Peyer's patch (tissue), 4 donors: ENCODE data around the gene CCDC187. TPM values are rescaled to one million over a fixed set of nuclear protein-coding genes. Genes with fewer than 3 reads are reported as not detected.

Source experiments
- DNase-seq, 3 donors: peaks; one replicate each; pipeline ENCODE4 v3.0.0-alpha.2; 2017 to 2019
- H3K27ac ChIP-seq, 4 donors: fragments of 200-600 bp; sonication (generic); one replicate each; pipeline ENCODE4 v1.5.1; 2016 to 2019
- H3K27me3 ChIP-seq, 2 donors: fragments of 200-600 bp; sonication (generic); one replicate each; pipeline ENCODE4 v1.5.1; 2019
- H3K36me3 ChIP-seq, 3 donors: fragments of 200-600 bp; sonication (generic); one replicate each; pipeline ENCODE4 v1.5.1; 2016 to 2019
- H3K4me1 ChIP-seq, 4 donors: fragments of 200-600 bp; sonication (generic); one replicate each; pipeline ENCODE4 v1.5.1; 2016 to 2019
- H3K4me3 ChIP-seq, 4 donors: fragments of 200-600 bp; sonication (generic); 1 replicate in 3 of 4; 2 replicates in 1 of 4; pipeline ENCODE4 v1.5.1; 2016 to 2019; ENCODE audit warnings: mild to moderate bottlenecking in 1 of 4
- H3K9me3 ChIP-seq, 4 donors: fragments of 200-600 bp; sonication (generic); one replicate each; pipeline ENCODE4 v1.5.1; 2016 to 2019; ENCODE audit warnings: mild to moderate bottlenecking in 1 of 4
- POLR2A ChIP-seq, 2 donors: fragments of 450-650 bp; IDR thresholded peaks; one replicate each; pipeline ENCODE4 v1.5.1; 2017; ENCODE audit warnings: antibody characterized with exemption in 2 of 2, mild to moderate bottlenecking in 2 of 2, moderate library complexity in 2 of 2
- total RNA-seq, 4 donors: library from RNA; depleted of rRNA; stranded (reverse); fragments of >200 nt; gene quantifications; one replicate each; pipeline ENCODE4 v1.1.0, GENCODE V29; 2016
- TF ChIP-seq, protein P1 (sequence below), 6 experiments: fragments of 450-650 bp in 4 of 6; fragments of 200-600 bp in 2 of 6; sonication (generic) in 1 of 6; IDR thresholded peaks; one replicate each; pipeline ENCODE4 v1.5.1; 2017 to 2019; ENCODE audit warnings: antibody characterized with exemption in 6 of 6, mild to moderate bottlenecking in 3 of 6, moderate library complexity in 1 of 6

CCDC187 gene
- total RNA-seq, 4 donors from 2014 or later, result 0.35 to 1.0 (median 0.67) TPM; not detected in 1

DNA sequence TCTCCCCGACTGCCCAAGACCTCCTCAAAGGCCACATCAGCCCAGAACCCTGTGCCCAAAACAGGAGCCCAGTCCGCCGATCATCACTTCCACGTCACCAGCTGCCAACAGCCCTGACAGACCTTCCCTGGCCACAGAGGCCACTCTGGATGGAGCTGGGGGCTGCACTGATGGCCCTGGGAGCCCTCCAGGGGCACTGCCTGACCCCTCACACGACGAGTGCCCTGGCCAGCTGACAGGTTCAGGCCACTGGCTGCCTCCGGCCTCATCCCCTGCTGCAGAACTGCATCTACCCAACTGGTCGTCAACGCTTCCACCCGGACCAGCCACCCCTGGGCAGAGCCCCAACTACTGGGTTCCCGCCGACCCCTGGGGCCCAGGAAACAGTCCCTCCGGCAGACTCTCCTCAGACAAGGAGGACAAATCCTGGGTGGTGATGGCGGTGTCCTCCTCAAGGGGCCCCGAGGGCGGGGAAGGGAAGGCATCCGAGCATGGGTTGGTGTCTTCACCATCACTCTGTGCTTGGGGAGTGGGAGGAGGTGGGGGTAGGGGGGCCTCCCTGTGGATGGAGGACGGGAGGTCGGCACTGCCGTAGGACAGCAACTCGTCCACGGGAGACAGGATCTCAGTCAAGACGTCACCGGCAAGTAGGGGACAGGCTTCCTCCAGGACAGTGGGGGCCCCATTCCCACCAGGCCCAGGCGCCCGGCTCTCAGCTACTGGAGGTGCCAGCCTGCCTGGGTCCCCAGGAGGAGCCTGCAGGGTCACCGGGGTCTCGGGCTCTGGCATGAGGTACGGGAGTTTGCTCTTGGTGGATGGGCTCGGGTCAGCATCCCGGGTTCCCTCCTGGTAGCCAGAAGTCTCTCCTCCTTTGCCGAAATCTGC, 50.4 kb downstream of the CCDC187 start:
- H3K36me3 ChIP-seq, result no peaks in the 10 kb centered on the region
- TF ChIP-seq POLR2A (IDR thresholded peaks at IDR 0.05), result no peak
- TF ChIP-seq, protein P1, sequence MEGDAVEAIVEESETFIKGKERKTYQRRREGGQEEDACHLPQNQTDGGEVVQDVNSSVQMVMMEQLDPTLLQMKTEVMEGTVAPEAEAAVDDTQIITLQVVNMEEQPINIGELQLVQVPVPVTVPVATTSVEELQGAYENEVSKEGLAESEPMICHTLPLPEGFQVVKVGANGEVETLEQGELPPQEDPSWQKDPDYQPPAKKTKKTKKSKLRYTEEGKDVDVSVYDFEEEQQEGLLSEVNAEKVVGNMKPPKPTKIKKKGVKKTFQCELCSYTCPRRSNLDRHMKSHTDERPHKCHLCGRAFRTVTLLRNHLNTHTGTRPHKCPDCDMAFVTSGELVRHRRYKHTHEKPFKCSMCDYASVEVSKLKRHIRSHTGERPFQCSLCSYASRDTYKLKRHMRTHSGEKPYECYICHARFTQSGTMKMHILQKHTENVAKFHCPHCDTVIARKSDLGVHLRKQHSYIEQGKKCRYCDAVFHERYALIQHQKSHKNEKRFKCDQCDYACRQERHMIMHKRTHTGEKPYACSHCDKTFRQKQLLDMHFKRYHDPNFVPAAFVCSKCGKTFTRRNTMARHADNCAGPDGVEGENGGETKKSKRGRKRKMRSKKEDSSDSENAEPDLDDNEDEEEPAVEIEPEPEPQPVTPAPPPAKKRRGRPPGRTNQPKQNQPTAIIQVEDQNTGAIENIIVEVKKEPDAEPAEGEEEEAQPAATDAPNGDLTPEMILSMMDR (IDR thresholded peaks at IDR 0.05), result no peak
- no peak overlapping the region for H3K27ac ChIP-seq
- no peaks in the 10 kb centered on the region for H3K27me3 ChIP-seq
- H3K9me3 ChIP-seq, result no peaks in the 10 kb centered on the region
- no peaks in the 10 kb centered on the region for H3K4me1 ChIP-seq
- no peak overlapping the region for H3K4me3 ChIP-seq
- DNase-seq, result no peak

DNA sequence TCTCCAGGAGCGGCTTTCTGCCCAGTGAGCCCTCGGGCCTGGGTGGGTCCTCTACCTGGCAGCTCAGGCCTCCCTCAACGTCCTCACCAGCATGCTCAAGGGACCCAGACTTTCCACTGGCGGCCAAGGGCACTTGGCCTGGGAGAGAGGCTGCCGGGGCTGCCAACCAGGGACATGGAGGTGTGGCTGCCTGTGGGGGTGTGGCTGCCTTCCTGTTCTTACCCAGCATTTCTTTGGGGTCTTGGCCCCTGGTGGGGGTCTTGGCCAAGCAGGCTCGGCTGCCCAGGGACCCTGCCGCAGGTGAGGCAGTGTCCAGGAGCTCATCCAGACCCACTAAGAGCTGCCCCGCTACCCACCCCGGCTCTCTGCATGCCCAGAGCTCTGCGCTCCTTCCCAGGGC, 51.0 kb downstream of the CCDC187 start:
- no peak overlapping the region for H3K4me3 ChIP-seq
- no peaks in the 10 kb centered on the region for H3K36me3 ChIP-seq
- no peak overlapping the region for H3K27ac ChIP-seq
- H3K9me3 ChIP-seq, result no peaks in the 10 kb centered on the region
- no peak for TF ChIP-seq POLR2A (IDR thresholded peaks at IDR 0.05)
- TF ChIP-seq, protein P1 (IDR thresholded peaks at IDR 0.05), result no peak
- H3K27me3 ChIP-seq, result no peaks in the 10 kb centered on the region
- H3K4me1 ChIP-seq, result no peaks in the 10 kb centered on the region
- DNase-seq, result no peak

DNA sequence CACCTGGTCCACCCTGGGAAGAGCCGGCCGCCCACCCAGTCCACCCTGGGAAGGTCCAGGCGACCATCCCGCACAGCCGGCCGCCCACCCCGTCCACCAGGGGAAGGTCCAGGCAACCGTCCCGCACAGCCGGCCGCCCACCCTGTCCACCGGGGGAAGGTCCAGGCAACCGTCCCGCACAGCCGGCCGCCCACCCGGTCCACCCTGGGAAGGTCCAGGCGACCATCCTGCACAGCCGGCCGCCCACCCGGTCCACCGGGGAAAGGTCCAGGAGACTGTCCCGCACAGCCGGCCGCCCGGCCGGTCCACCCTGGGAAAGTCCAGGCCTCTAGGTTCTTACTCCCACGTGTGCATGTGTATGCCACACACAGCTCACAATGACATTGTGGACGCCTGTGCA, 51.6 kb downstream of the CCDC187 start:
- no peak overlapping the region for H3K4me3 ChIP-seq
- no peaks in the 10 kb centered on the region for H3K27me3 ChIP-seq
- H3K36me3 ChIP-seq, result no peaks in the 10 kb centered on the region
- no peaks in the 10 kb centered on the region for H3K4me1 ChIP-seq
- TF ChIP-seq POLR2A (IDR thresholded peaks at IDR 0.05), result no peak
- TF ChIP-seq, protein P1 (IDR thresholded peaks at IDR 0.05), result no peak
- DNase-seq, result no peak
- no peaks in the 10 kb centered on the region for H3K9me3 ChIP-seq
- no peak overlapping the region for H3K27ac ChIP-seq

DNA sequence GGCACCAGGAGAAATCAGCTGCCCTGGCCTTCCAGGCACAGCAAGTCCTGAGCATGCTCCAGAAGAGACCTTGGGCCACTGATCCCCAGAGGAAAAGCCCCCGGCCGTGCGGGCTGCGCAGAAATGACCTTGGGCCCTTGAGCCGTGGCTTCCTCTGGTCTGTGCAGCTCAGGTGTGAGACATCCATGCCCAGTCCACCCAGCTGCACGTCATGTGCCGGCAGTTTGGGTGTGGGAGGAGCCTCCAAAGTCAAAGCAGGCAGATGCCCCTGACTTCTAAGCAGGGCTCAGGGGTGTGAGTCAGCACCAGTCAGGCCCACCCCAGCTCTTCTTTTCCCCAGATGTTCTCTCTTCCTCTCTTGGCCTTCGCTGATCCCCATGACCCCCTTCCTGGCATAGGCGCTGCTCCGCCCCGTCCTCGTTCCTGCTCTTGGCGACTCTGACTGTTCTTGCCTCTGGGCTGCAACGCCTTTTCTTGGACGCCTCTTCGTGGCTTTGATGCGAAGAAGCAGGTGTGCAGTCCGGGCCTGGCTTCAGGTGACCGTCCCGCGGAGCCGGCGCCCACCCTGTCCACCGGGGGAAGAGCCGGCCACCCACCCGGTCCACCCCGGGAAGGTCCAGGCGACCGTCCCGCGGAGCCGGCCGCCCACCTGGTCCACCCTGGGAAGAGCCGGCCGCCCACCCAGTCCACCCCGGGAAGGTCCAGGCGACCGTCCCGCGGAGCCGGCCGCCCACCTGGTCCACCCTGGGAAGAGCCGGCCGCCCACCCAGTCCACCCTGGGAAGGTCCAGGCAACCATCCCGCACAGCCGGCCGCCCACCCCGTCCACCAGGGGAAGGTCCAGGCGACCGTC, 52.4 kb downstream of the CCDC187 start:
- Histone ChIP-seq H3K9me3 (no peaks in the 10 kb centered on the region), H3K4me1 (no peaks in the 10 kb centered on the region), H3K36me3 (no peaks in the 10 kb centered on the region), H3K27ac (no peak overlapping the region), H3K4me3 (no peak overlapping the region), H3K27me3 (no peaks in the 10 kb centered on the region)
- no peak for TF ChIP-seq POLR2A (IDR thresholded peaks at IDR 0.05)
- TF ChIP-seq, protein P1 (IDR thresholded peaks at IDR 0.05), result no peak
- DNase-seq, result no peak

DNA sequence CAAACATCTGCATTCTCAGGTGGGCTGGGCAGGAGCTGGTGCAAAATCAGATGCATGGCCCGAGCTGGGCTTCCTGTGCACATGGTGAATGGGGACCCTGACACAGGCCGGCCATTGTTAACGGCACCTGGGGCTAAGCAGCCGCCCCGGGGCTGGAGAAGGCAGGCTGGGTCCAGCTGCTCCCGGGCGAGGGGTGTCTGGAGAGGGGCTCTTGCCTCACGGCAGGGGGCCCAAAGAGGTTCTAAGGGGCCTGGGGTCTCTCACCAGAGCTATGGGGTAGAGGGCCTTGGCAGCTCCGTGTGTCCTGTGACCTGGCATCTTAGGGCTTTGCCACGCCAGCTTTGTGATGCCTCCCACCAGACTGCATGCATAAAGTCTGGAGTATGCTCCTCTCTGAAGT, 53.2 kb downstream of the CCDC187 start:
- no peak for DNase-seq
- H3K9me3 ChIP-seq, result no peaks in the 10 kb centered on the region
- H3K27me3 ChIP-seq, result no peaks in the 10 kb centered on the region
- H3K4me1 ChIP-seq, result peaks cover 0 to 4% (median 0%) of the 10 kb centered on the region in 4 donors
- TF ChIP-seq, protein P1 (IDR thresholded peaks at IDR 0.05), result no peak
- no peak for TF ChIP-seq POLR2A (IDR thresholded peaks at IDR 0.05)
- no peak overlapping the region for H3K4me3 ChIP-seq
- H3K27ac ChIP-seq, result no peak overlapping the region
- H3K36me3 ChIP-seq, result no peaks in the 10 kb centered on the region
